Ecto neural progenitor cell (in vitro differentiated cells): Measurements from ENCODE around the gene INO80C.

ENCODE experiments used
- DNase-seq: peaks from one replicate; pipeline ENCODE4 v3.0.0-alpha.2; 2018; ENCODE audit warnings: low spot score

Gene INO80C

GRCh38 chr18:35513181-35513936 is 15.6 kb upstream of the INO80C start:
- no peak for DNase-seq

- no peak for DNase-seq
Observed at GRCh38 chr18:35512761-35513160, 15.0 kb upstream of the INO80C start.

DNA sequence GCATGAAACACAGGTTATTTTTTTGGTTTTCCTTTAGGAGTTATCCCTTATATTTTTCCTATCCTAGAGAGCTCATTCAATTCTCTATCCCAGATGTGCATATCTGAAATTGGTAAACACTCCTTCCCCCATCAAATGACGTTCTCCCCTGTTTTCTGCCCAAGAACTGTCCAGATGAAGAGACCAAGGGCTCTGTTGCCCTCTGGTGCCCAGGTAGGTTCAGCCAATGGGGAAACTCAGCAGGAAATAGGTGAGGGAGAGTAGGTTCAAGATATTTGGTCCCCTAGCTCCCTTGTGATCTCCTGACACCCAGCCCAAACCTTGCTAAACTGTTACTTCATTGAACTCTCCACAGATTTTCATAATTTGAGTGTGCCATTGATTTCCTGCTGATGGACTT is 14.1 kb upstream of the INO80C start:
- DNase-seq = no peak

GRCh38 chr18:35511428-35511827 is 13.7 kb upstream of the INO80C start:
- DNase-seq = no peak

DNA sequence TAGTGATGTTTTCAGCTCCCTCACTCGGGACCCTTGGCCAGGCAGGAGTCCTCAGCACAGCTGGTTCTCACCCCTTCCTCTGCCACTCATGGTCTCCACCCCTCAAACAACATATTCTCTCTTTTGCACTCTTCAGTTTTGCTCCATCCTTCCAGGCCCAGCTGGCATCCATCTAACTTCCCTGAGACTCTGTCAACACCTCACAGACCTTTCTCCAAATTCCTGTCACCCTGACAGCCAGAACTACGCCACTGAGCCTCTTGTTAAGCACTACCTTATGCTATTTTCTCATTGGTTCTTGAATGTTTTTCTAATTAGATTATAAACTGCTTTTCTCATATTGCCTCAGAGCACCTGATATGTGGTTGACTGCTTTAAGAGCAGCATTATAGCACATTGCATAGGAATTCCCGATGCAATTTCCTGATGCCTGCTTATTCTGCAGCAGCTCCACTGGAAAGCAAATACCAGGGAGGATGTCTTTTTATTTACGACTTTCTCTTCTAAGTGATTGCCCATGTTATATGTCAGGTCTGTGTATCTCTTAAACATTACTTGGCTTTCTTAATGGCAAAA is 12.4 kb upstream of the INO80C start:
- no peak for DNase-seq

DNA sequence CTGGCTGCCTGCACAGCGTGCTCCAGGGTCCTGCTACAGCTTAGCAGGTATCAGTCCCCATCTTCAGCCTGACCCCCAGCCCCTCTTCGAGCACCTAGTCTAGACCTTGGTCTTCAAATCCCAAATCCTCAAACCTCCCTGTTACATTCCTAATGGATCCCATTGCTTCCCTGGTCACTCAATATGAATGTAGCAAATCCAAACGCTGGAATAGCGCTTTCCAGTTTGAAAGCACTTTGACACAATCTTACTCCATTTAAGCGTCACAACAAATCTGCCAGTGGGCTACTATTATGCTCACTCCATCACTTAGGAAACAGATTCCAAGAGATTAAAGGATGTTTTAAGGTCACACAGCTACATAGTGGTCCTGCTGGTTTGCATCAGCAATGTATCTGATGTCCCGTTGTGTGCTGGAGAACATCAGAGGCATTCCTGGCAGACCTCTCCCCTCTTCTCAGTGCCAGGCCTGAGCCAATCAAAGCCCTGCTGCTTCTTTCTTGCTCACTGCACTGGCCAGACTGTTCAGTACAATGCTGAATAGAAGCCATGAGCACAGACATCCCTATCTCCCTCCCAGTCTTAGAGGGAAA is 11.1 kb upstream of the INO80C start:
- no peak for DNase-seq

- no peak for DNase-seq
Observed at GRCh38 chr18:35508030-35508429, 10.3 kb upstream of the INO80C start.

- no peak for DNase-seq
Observed at GRCh38 chr18:35507623-35508022, 9.9 kb upstream of the INO80C start.

- no peak for DNase-seq
Observed at GRCh38 chr18:35507192-35507591, 9.4 kb upstream of the INO80C start.

- DNase-seq = no peak
Observed at GRCh38 chr18:35506024-35506712, 8.4 kb upstream of the INO80C start.

DNA sequence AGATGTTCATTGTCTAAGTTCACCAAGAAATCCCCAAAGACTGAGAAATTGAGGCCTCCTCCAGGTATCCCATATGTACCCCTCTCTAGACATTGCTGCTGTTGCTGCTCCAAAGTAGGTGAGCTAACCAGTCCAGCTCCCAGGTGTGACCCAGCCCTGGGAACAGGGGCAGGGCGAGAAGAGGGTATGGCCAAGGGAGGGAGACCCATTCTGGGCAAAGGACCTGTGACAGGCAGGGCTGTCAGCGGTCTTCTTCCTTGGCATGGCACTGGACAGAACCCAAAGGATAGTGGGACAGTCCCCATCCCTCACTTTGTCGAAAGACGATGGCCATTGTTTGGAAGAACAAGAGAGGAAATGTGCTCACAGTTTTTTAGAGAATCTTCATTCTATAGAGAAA is 7.2 kb upstream of the INO80C start:
- DNase-seq = no peak

DNA sequence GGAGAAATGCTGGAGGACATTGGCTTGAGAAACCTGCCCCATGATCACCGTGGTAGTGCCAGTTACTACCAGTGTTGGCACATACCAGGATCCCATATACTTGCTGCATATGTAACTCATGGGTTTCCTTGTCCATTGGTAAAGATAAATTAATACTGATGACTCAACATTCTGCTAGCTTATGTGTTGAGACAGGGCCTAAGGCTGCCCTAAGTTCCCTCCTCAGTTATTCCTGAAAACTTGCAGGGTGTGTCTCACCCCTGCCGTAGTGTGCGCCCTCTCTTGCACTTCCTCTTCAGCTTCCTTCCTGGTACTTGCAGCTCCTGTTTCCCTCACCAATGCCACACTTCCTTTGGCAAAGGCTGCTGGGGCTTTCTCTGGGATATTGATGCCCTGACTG is 4.3 kb upstream of the INO80C start:
- no peak for DNase-seq

GRCh38 chr18:35501369-35501768 is 3.6 kb upstream of the INO80C start:
- no peak for DNase-seq

- no peak for DNase-seq
Observed at GRCh38 chr18:35500113-35500512, 2.4 kb upstream of the INO80C start.

GRCh38 chr18:35497027-35497369 is 762 bp downstream of the INO80C start:
- DNase-seq = no peak

- DNase-seq = no peak
Observed at GRCh38 chr18:35495536-35496314, 2.0 kb downstream of the INO80C start.

- DNase-seq = no peak
Observed at GRCh38 chr18:35494251-35495220, 3.2 kb downstream of the INO80C start.

GRCh38 chr18:35491700-35492077 is 6.1 kb downstream of the INO80C start:
- no peak for DNase-seq

DNA sequence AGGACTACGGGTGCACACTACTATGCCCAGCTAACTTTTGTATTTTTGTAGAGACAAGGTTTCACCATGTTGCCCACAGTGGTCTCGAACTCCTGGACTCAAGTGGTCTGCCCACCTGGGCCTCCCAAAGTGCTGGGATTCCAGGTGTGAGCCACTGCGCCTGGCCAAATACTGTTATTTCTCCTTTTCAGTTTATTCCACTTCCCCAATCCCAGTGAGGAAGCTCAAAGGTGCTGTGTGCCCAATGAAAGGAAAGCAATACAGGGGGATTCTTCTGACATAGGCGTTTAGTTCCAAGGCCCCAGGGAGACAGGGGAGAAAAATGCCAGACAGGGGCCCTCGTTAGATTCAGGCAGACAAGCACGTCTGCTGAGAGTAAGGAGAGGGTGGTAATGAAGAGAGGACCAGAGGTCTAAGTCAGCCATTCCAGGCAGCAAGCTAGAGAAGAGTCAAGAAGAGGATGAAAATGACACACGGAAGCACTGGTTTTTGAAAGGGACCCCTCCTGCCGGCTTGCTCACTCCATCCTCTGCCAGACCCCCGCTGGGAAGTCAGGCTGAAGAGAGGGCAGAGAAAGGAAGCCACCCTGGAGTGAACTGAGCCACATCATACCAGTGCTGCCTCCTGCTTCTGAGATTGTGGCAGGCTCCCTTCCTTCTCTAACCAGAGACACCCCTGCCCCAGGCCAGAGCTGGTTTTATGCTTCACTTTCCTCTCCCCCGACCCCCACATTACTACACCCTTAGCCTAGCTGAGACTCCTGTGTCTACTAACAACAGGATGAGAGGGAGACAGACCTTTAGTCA is 6.7 kb downstream of the INO80C start:
- no peak for DNase-seq

GRCh38 chr18:35489913-35490490 is 7.8 kb downstream of the INO80C start:
- no peak for DNase-seq
